GM13977 (cell line): ENCODE results near the gene ACOXL.

Experiments
- DNase-seq: peaks from one replicate; pipeline ENCODE4 v3.0.0; 2012; ENCODE audit warnings: low spot score
- CTCF ChIP-seq: IDR thresholded peaks from 2 replicates; pipeline ENCODE4 v1.5.1; 2012; ENCODE audit warnings: mild to moderate bottlenecking, control low read depth; ENCODE audit not compliant: insufficient read depth; ENCODE audit errors: extremely low read depth, missing control alignments
- in situ Hi-C: fragments of 300-500 bp; cut with MboI; formaldehyde crosslinking; loops from one replicate; pipeline ENCODE4 v1.12.0; 2022; ENCODE audit warnings: low sequenced_read_pairs, low pct_unique_long_range_greater_than_20kb, mixed read lengths, inconsistent platforms; ENCODE audit not compliant: unreplicated experiment

ACOXL gene

GRCh38 chr2:110783196-110783873, 51.0 kb downstream of the ACOXL start:
- DNase-seq, result no peak
- no peak for TF ChIP-seq CTCF
- in situ Hi-C loops, result no loop called here

- TF ChIP-seq CTCF, result no peak
- in situ Hi-C loops, result no loop called here
- no peak for DNase-seq
These were observed 51.8 kb downstream of the ACOXL start for GRCh38 chr2:110784047-110784631.

- no peak for TF ChIP-seq CTCF
- in situ Hi-C loops, result no loop called here
These were observed 53.1 kb downstream of the ACOXL start for GRCh38 chr2:110785439-110785838.

GRCh38 chr2:110788976-110789375, 56.6 kb downstream of the ACOXL start:
- no peak for DNase-seq
- in situ Hi-C loops, result no loop called here
- TF ChIP-seq CTCF, result no peak

More at GRCh38 chr2:110785439-110785838, 53.1 kb downstream of the ACOXL start:
- DNase-seq, result no peak

GRCh38 chr2:110789706-110790105, 57.3 kb downstream of the ACOXL start:
- in situ Hi-C loops, result no loop called here
- TF ChIP-seq CTCF, result no peak
- DNase-seq, result no peak

GRCh38 chr2:110790907-110791306, 58.5 kb downstream of the ACOXL start:
- no peak for TF ChIP-seq CTCF
- in situ Hi-C loops, result no loop called here
- DNase-seq, result no peak
